Measurements from ENCODE around the gene PRAC2. TPM values are rescaled to one million over a fixed set of nuclear protein-coding genes. Genes with fewer than 3 reads are reported as not detected.
A peak's percentile ranks its signal among the peaks of the same experiment; 100 is the strongest.

The PRAC2 gene
- total and polyA plus RNA-seq, 10 donors: not detected

DNA sequence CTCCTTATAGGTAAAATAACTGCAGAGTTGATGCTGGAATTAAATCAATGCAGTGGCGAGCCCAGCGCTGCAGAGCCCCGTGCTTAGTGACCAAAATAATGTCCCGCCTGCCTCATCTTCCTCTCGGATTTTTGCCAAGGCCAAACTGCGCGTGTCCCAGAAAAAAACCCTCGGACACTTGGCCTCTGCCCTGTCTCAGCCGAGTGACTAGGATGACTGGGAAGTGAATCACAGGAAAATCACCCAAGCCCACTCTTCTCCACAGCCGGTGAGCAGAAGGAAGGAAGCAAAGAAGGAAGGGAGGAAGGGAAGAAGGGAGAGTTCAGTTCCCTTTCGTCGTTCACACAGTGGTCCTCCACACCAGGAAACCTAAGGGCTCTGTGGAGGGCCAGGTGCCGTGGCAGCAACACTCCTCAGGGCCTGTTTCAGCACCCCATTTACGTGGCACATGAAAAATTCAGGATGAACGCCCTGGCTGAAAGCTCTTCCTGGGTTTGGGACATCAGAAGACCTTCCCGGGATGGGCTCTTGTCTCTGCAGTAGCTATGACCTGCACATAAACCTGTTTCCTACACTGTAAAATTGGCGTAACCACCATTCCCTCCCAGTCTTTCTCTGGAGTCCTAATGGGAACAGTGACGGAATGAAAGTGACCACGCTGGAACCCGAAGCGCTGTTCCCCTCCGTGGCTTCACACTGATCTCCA is 31.0 kb downstream of the PRAC2 start:
- no peak for DNase-seq
- TF ChIP-seq, protein P1, sequence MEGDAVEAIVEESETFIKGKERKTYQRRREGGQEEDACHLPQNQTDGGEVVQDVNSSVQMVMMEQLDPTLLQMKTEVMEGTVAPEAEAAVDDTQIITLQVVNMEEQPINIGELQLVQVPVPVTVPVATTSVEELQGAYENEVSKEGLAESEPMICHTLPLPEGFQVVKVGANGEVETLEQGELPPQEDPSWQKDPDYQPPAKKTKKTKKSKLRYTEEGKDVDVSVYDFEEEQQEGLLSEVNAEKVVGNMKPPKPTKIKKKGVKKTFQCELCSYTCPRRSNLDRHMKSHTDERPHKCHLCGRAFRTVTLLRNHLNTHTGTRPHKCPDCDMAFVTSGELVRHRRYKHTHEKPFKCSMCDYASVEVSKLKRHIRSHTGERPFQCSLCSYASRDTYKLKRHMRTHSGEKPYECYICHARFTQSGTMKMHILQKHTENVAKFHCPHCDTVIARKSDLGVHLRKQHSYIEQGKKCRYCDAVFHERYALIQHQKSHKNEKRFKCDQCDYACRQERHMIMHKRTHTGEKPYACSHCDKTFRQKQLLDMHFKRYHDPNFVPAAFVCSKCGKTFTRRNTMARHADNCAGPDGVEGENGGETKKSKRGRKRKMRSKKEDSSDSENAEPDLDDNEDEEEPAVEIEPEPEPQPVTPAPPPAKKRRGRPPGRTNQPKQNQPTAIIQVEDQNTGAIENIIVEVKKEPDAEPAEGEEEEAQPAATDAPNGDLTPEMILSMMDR (IDR thresholded peaks at IDR 0.05 in 8 of 11, conservative IDR thresholded peaks at IDR 0.05 in 3 of 11): no peak
- no peak for TF ChIP-seq POLR2AphosphoS5 (IDR thresholded peaks at IDR 0.05)
- TF ChIP-seq POLR2A (IDR thresholded peaks at IDR 0.05): no peak
- Histone ChIP-seq H3K27me3 (replicated peaks in 1 of 7) (peaks cover 7 to 100% (median 88%) of the 10 kb centered on the region in 7 donors), H3K36me3 (no peaks in the 10 kb centered on the region), H3K4me3 (no peak overlapping the region), H3K4me1 (peaks cover 0 to 37% (median 23%) of the 10 kb centered on the region in 6 donors), H3K9me3 (no peaks in the 10 kb centered on the region), H3K27ac (no peak overlapping the region)
- WGBS, 5 donors: 11 to 20% (median 12%) methylated on average over 22 of the region's 22 CpGs
- intact Hi-C loops (cut with DNase I; ENCODE audit: low total_unique reads): no loop called here

DNA sequence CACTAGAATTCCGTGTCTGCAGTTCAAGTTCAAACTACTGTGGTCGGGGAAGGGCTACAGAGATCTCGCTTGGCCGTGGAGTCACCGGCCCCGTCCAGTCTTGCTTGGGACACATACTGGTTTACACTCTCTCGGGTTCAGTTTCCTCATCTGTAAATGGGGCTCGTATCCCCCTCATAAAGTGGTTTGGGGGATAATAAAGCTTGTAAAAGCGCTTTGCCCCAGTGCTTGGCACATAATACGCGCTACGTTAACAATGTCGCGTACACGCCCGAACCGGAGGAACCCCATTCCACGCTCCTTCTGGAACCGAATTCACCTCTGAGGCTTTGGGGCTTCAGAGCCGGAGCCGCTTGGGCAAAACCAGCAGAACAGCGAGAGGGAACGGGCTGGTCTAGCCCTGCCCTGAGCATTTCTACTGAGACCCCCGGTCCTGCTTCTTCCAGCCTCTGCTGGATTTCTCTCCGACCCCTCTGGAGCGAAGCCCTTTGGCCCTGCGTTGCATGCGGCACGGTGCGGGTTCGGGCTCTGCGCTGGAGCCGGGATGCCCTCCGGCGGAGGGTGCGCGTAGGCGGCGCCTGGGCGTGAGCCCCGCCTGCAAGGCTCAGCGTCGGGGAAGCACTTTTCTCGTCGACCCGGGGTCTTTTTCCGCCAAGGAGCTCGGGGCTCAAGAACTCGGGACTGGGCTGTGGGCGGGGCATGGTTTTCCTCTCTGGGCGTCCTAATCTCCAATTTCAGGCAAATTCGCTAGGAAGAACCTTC is 31.7 kb downstream of the PRAC2 start:
- Histone ChIP-seq H3K4me1 (peaks cover 0 to 37% (median 23%) of the 10 kb centered on the region in 6 donors), H3K4me3 (peak overlapping the region in 2 of 8 donors; percentile 1 to 31), H3K27me3 (replicated peaks in 1 of 7) (peaks cover 3 to 100% (median 88%) of the 10 kb centered on the region in 7 donors), H3K27ac (no peak overlapping the region), H3K9me3 (no peaks in the 10 kb centered on the region), H3K36me3 (no peaks in the 10 kb centered on the region)
- no peak for DNase-seq
- WGBS, 5 donors: 7 to 14% (median 9%) methylated on average over 42 to 52 of the region's 52 CpGs
- intact Hi-C loops (cut with DNase I; ENCODE audit: low total_unique reads): no loop called here
- TF ChIP-seq, protein P1 (IDR thresholded peaks at IDR 0.05 in 8 of 11, conservative IDR thresholded peaks at IDR 0.05 in 3 of 11): no peak

DNA sequence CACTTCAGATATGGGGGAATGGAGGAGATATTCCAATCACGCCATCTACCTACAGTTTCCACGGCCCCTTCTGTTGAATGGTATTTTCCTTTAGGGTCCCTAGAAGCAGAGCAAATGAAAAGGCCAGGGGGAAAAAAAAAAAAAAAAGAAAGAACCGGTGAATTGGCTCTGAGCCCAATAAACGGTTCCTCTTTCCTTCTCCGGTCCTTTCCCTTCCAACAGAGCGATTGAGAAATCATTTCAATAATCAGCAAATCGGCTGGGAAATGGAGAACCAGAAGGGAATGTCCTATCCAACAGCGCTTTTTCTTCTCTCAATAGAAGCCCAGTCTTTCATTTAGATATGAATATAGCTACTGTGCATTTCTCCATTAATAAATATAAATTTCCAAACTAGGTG is 32.4 kb downstream of the PRAC2 start:
- Histone ChIP-seq H3K27me3 (replicated peaks in 1 of 7) (peaks cover 3 to 100% (median 86%) of the 10 kb centered on the region in 7 donors), H3K4me1 (peaks cover 0 to 37% (median 23%) of the 10 kb centered on the region in 6 donors), H3K9me3 (no peaks in the 10 kb centered on the region), H3K27ac (no peak overlapping the region), H3K4me3 (peak overlapping the region in 1 of 8 donors; percentile 31), H3K36me3 (no peaks in the 10 kb centered on the region)
- TF ChIP-seq POLR2AphosphoS5 (IDR thresholded peaks at IDR 0.05) (no peak), POLR2A (IDR thresholded peaks at IDR 0.05) (no peak)
- TF ChIP-seq, protein P1 (IDR thresholded peaks at IDR 0.05 in 8 of 11, conservative IDR thresholded peaks at IDR 0.05 in 3 of 11): no peak
- intact Hi-C loops (cut with DNase I; ENCODE audit: low total_unique reads): no loop called here
- no peak for DNase-seq
- WGBS, 5 donors: 10 to 21% (median 17%) methylated on average over 8 of the region's 8 CpGs

DNA sequence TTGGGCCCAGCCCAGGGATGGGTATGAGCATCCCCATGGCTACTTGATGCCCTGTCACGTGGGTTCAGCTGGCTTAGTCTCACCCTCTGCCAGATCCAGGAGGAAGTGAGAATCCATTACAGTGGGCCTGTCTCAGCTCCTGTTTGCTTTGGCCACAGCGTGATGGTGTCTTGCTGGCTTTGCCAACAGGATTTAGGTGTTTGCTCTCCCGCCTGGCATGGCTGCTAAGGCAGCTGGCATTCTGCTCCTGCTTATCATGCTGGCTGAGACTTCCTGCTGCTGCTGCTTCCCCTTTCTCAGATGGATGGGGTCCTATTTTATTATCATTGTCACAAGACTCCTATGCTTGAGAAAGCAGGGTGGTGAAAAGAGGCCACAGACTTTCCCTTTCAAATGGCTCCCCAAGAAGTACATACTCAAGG is 33.9 kb downstream of the PRAC2 start:
- H3K4me3 ChIP-seq: no peak overlapping the region
- peaks cover 3 to 100% (median 78%) of the 10 kb centered on the region in 7 donors for H3K27me3 ChIP-seq (replicated peaks in 1 of 7)
- H3K9me3 ChIP-seq: no peaks in the 10 kb centered on the region
- H3K27ac ChIP-seq: no peak overlapping the region
- TF ChIP-seq, protein P1 (IDR thresholded peaks at IDR 0.05 in 8 of 11, conservative IDR thresholded peaks at IDR 0.05 in 3 of 11): no peak
- TF ChIP-seq POLR2AphosphoS5 (IDR thresholded peaks at IDR 0.05) (no peak), POLR2A (IDR thresholded peaks at IDR 0.05) (no peak)
- no peak for DNase-seq
- H3K36me3 ChIP-seq: no peaks in the 10 kb centered on the region
- intact Hi-C loops (cut with DNase I; ENCODE audit: low total_unique reads): no loop called here
- WGBS, 5 donors: 13 to 34% (median 33%) methylated on average over 3 of the region's 3 CpGs
- H3K4me1 ChIP-seq: peaks cover 0 to 37% (median 23%) of the 10 kb centered on the region in 6 donors

Measured in spleen (tissue), 11 donors.